Measurements from ENCODE around the gene CCM2. TPM values are rescaled to one million over a fixed set of nuclear protein-coding genes. Genes with fewer than 3 reads are reported as not detected.

Gene CCM2
- total RNA-seq, 2 experiments from 2014 or later: 48.8 to 52.8 TPM

DNA sequence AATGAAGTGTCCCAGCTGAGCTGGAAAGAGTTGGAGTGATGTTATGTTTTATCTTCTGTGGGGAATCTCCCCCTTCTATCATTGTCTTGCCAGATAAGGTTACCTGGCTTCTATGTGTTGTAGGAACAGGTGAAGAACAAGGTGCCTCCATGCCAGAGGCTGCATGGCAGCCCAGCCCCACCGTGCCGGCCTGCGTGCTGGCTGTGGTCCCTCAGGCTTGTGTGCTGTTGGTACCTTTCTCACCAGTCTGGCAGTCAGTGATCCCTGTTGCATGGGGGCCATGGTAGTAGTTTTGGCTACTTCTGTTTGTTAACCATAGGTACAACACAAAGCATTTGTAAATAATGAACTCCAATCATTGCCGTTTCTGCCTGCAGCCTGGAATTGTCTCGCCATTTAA, 37.9 kb downstream of the CCM2 start:
- CTCF ChIA-PET: interaction anchor here (1.1 kb wide), 1 partner anchor 64 kb away, joined by 7 read pairs; no protein-coding TSS in a partner anchor
- DNase-seq (no peak), ATAC-seq (ENCODE audit: poor library complexity) (no peak)
- POLR2A ChIA-PET: interaction anchor here (3.3 to 13.4 kb wide), 3 partner anchors 10 to 58 kb away, joined by 37 to 367 read pairs (median 321); partner anchors contain the start of genes CCM2 and MYO1G
- H3K27me3 ChIP-seq (ENCODE audit: control insufficient read depth in 1 of 2, insufficient read depth in 2 of 2, low read length in 2 of 2): no peaks in the 10 kb centered on the region
- peak overlapping the region; percentile 88 for H3K27ac Mint-ChIP-seq
- H3K4me3 ChIP-seq (ENCODE audit: low read length): no peak overlapping the region
- H3K27ac ChIP-seq (ENCODE audit: low read depth in 1 of 2, low read length in 2 of 2): no peak overlapping the region
- intact Hi-C loops (cut with DNase I, micrococcal nuclease): loop anchor here in 1 of 2 experiments (1.0 kb wide), 1 partner anchor 11 kb away; no protein-coding TSS in a partner anchor
- no peaks in the 10 kb centered on the region for H3K27me3 Mint-ChIP-seq
- H3K9me3 Mint-ChIP-seq: no peaks in the 10 kb centered on the region
- H3K4me1 Mint-ChIP-seq (ENCODE audit: low read depth): peaks cover 77% of the 10 kb centered on the region
- peaks cover 86% of the 10 kb centered on the region for H3K36me3 Mint-ChIP-seq (ENCODE audit: low read depth)
- TF ChIP-seq, protein P1, sequence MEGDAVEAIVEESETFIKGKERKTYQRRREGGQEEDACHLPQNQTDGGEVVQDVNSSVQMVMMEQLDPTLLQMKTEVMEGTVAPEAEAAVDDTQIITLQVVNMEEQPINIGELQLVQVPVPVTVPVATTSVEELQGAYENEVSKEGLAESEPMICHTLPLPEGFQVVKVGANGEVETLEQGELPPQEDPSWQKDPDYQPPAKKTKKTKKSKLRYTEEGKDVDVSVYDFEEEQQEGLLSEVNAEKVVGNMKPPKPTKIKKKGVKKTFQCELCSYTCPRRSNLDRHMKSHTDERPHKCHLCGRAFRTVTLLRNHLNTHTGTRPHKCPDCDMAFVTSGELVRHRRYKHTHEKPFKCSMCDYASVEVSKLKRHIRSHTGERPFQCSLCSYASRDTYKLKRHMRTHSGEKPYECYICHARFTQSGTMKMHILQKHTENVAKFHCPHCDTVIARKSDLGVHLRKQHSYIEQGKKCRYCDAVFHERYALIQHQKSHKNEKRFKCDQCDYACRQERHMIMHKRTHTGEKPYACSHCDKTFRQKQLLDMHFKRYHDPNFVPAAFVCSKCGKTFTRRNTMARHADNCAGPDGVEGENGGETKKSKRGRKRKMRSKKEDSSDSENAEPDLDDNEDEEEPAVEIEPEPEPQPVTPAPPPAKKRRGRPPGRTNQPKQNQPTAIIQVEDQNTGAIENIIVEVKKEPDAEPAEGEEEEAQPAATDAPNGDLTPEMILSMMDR (IDR thresholded peaks at IDR 0.05): no peak
- no peaks in the 10 kb centered on the region for H3K9me3 ChIP-seq (ENCODE audit: control insufficient read depth in 1 of 2, insufficient read depth in 1 of 2, low read length in 2 of 2)
- peaks cover 56% of the 10 kb centered on the region for H3K36me3 ChIP-seq (ENCODE audit: insufficient read depth, low read length)
- H3K4me3 Mint-ChIP-seq: peak overlapping the region; percentile 57
- H3K4me1 ChIP-seq (ENCODE audit: insufficient read depth, low read length): peaks cover 63% of the 10 kb centered on the region

DNA sequence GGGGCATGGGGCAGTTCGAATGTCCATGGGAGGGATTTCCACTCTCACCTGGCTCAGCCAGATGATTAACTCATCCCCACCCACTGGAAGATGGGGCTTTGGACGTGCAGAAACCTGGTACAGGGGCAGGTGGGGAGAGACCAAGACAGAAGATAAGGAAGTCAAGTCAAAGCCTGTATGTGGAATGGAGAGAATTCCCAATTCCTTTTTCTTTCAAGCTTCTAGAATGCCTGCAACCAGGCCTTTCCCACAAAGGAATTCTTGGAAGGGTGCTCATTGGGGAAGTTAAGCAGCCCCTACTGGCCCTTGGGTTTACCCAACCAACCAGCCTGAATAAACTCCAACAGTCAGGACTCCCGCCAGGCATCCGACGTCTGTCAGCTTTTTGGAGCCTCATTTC, 39.1 kb downstream of the CCM2 start:
- TF ChIP-seq, protein P1 (IDR thresholded peaks at IDR 0.05): no peak
- CTCF ChIA-PET: interaction anchor here (1.7 kb wide), 1 partner anchor 66 kb away, joined by 3 read pairs; no protein-coding TSS in a partner anchor
- H3K4me1 ChIP-seq (ENCODE audit: insufficient read depth, low read length): peaks cover 51% of the 10 kb centered on the region
- peak overlapping the region in 1 of 2 donors; percentile 21 for H3K27ac ChIP-seq (ENCODE audit: low read depth in 1 of 2, low read length in 2 of 2)
- Mint-ChIP-seq H3K27ac (peak overlapping the region; percentile 88), H3K4me3 (peak overlapping the region; percentile 15), H3K9me3 (no peaks in the 10 kb centered on the region), H3K4me1 (ENCODE audit: low read depth) (peaks cover 72% of the 10 kb centered on the region), H3K36me3 (ENCODE audit: low read depth) (peaks cover 86% of the 10 kb centered on the region), H3K27me3 (no peaks in the 10 kb centered on the region)
- ATAC-seq (ENCODE audit: poor library complexity): no peak
- peaks cover 67% of the 10 kb centered on the region for H3K36me3 ChIP-seq (ENCODE audit: insufficient read depth, low read length)
- DNase-seq: no peak
- H3K4me3 ChIP-seq (ENCODE audit: low read length): no peak overlapping the region
- no peaks in the 10 kb centered on the region for H3K9me3 ChIP-seq (ENCODE audit: control insufficient read depth in 1 of 2, insufficient read depth in 1 of 2, low read length in 2 of 2)
- no peaks in the 10 kb centered on the region for H3K27me3 ChIP-seq (ENCODE audit: control insufficient read depth in 1 of 2, insufficient read depth in 2 of 2, low read length in 2 of 2)
- POLR2A ChIA-PET: interaction anchor here (1.1 kb wide), 1 partner anchor 65 kb away, joined by 3 read pairs; no protein-coding TSS in a partner anchor
- intact Hi-C loops (cut with DNase I, micrococcal nuclease): no loop called here

DNA sequence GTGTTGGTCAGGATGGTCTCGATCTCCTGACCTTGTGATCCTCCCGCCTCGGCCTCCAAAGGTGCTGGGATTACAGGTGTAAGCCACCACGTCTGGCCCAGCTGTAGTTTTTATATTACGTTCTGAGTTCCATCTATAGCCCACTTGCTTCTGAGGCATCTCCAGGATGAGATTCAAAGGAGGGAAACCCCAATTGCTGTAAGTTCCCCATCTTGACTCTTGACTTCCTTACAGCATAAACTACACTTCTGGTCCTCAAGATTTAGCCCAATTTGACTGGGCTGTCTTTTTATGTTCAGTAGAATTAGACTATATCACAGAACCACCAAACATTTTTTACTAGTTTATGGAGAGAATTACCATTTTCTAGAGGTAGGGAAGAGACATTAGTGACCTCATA, 44.3 kb downstream of the CCM2 start:
- CTCF ChIA-PET: no interaction called here
- POLR2A ChIA-PET: interaction anchor here (0.6 to 2.8 kb wide), 2 partner anchors 16 to 65 kb away, joined by 3 to 13 read pairs; partner anchors contain the start of gene MYO1G
- Mint-ChIP-seq H3K27ac (peak overlapping the region; percentile 88), H3K4me3 (no peak overlapping the region), H3K36me3 (ENCODE audit: low read depth) (peaks cover 97% of the 10 kb centered on the region), H3K9me3 (no peaks in the 10 kb centered on the region), H3K27me3 (no peaks in the 10 kb centered on the region), H3K4me1 (ENCODE audit: low read depth) (peaks cover 62% of the 10 kb centered on the region)
- H3K36me3 ChIP-seq (ENCODE audit: insufficient read depth, low read length): peaks cover 92% of the 10 kb centered on the region
- intact Hi-C loops (cut with DNase I, micrococcal nuclease): no loop called here
- no peak overlapping the region for H3K4me3 ChIP-seq (ENCODE audit: low read length)
- H3K4me1 ChIP-seq (ENCODE audit: insufficient read depth, low read length): peaks cover 10% of the 10 kb centered on the region
- TF ChIP-seq, protein P1 (IDR thresholded peaks at IDR 0.05): no peak
- no peak for ATAC-seq (ENCODE audit: poor library complexity)
- H3K27me3 ChIP-seq (ENCODE audit: control insufficient read depth in 1 of 2, insufficient read depth in 2 of 2, low read length in 2 of 2): no peaks in the 10 kb centered on the region
- no peak overlapping the region for H3K27ac ChIP-seq (ENCODE audit: low read depth in 1 of 2, low read length in 2 of 2)
- no peaks in the 10 kb centered on the region for H3K9me3 ChIP-seq (ENCODE audit: control insufficient read depth in 1 of 2, insufficient read depth in 1 of 2, low read length in 2 of 2)
- DNase-seq: no peak
